HG02763 (cell line): Measurements from ENCODE around the gene RAX2.
A peak's percentile ranks its signal among the peaks of the same experiment; 100 is the strongest.
"Not testable (repeated sequence)": the region's sequence is repeated elsewhere in the genome, so short reads cannot be mapped to it uniquely, and the experiment has no call there.

Experiments
- ATAC-seq: cut with Tn5 transposase; IDR thresholded peaks from one replicate; pipeline ENCODE4 v1.9.1; 2021; ENCODE audit warnings: mild to moderate bottlenecking, moderate library complexity; ENCODE audit not compliant: unreplicated experiment

The RAX2 gene

GRCh38 chr19:3778104-3778867 lies 6.3 kb upstream of the RAX2 start:
- ATAC-seq: no peak

GRCh38 chr19:3776479-3777040 lies 4.5 kb upstream of the RAX2 start:
- ATAC-seq: no peak

GRCh38 chr19:3775831-3776230 lies 3.8 kb upstream of the RAX2 start:
- no peak for ATAC-seq

GRCh38 chr19:3775374-3775711 lies 3.3 kb upstream of the RAX2 start:
- no peak for ATAC-seq

- ATAC-seq: no peak
These were observed 2.8 kb upstream of the RAX2 start for GRCh38 chr19:3774621-3775373.

GRCh38 chr19:3773814-3774515 lies 1.9 kb upstream of the RAX2 start:
- no peak for ATAC-seq

- no peak for ATAC-seq
These were observed 775 bp downstream of the RAX2 start for GRCh38 chr19:3771000-3771905.

GRCh38 chr19:3770136-3770999 lies 1.7 kb downstream of the RAX2 start:
- ATAC-seq: no peak

- no peak for ATAC-seq
These were observed 2.5 kb downstream of the RAX2 start for GRCh38 chr19:3769494-3769893.

GRCh38 chr19:3768748-3769099 lies 3.3 kb downstream of the RAX2 start:
- ATAC-seq: no peak

GRCh38 chr19:3768015-3768747 lies 3.8 kb downstream of the RAX2 start:
- no peak for ATAC-seq

GRCh38 chr19:3767050-3767449 lies 5.0 kb downstream of the RAX2 start:
- no peak for ATAC-seq

- ATAC-seq: no peak
These were observed 5.5 kb downstream of the RAX2 start for GRCh38 chr19:3766520-3766919.

- not testable (repeated sequence) for ATAC-seq
These were observed 6.3 kb downstream of the RAX2 start for GRCh38 chr19:3765757-3766156.

GRCh38 chr19:3765121-3765520 lies 6.9 kb downstream of the RAX2 start:
- ATAC-seq: no peak

- ATAC-seq: peak; percentile 72
These were observed 9.2 kb downstream of the RAX2 start, which contains the start of gene MRPL54 for GRCh38 chr19:3762501-3763459. TSS of gene MRPL54 (plus strand) at chr19:3762682. CDS start at chr19:3762701, 19 bp downstream.

- no peak for ATAC-seq
These were observed 9.9 kb downstream of the RAX2 start for GRCh38 chr19:3762130-3762473.
